Neuronal stem cell (in vitro differentiated cells): Measurements from ENCODE around the gene POLR2J.
A peak's percentile ranks its signal among the peaks of the same experiment; 100 is the strongest.
"Not testable (repeated sequence)": the region's sequence is repeated elsewhere in the genome, so short reads cannot be mapped to it uniquely, and the experiment has no call there.

Experiments used
- DNase-seq: peaks from one replicate; pipeline ENCODE4 v3.0.0-alpha.2; 2013; ENCODE audit warnings: low spot score
- H2AFZ ChIP-seq: one replicate; pipeline ENCODE4 v1.6.1; 2013; ENCODE audit warnings: mild to moderate bottlenecking, low read length, inconsistent platforms
- H2AK5ac ChIP-seq: 2 replicates; pipeline ENCODE4 v1.6.1; 2013; ENCODE audit warnings: low read depth, mild to moderate bottlenecking, inconsistent platforms, low read length, moderate library complexity, mixed read lengths
- H2BK120ac ChIP-seq: 2 replicates; pipeline ENCODE4 v1.6.1; 2013; ENCODE audit warnings: low read depth, mild to moderate bottlenecking, inconsistent platforms, low read length, moderate library complexity, mixed read lengths
- H2BK12ac ChIP-seq: one replicate; pipeline ENCODE4 v1.6.1; 2013; ENCODE audit warnings: low read length, inconsistent platforms
- H2BK15ac ChIP-seq: 2 replicates; pipeline ENCODE4 v1.6.1; 2013; ENCODE audit warnings: mild to moderate bottlenecking, low read length, inconsistent platforms, mixed read lengths
- H2BK5ac ChIP-seq: one replicate; pipeline ENCODE4 v1.6.1; 2013; ENCODE audit warnings: inconsistent platforms, mild to moderate bottlenecking, low read length, moderate library complexity
- H3K14ac ChIP-seq: one replicate; pipeline ENCODE4 v1.6.1; 2013; ENCODE audit warnings: low read length, inconsistent platforms
- H3K18ac ChIP-seq: 2 replicates; pipeline ENCODE4 v1.6.1; 2013; ENCODE audit warnings: low read length, inconsistent platforms
- H3K23ac ChIP-seq: 2 replicates; pipeline ENCODE4 v1.6.1; 2013; ENCODE audit warnings: low read depth, mild to moderate bottlenecking, mixed read lengths, low read length, inconsistent platforms; ENCODE audit not compliant: poor library complexity
- H3K27ac ChIP-seq: replicated peaks from 3 replicates; pipeline ENCODE4 v1.5.1; 2013; ENCODE audit warnings: low read length, inconsistent platforms
- H3K27me3 ChIP-seq, 3 experiments: 2 replicates each; pipeline ENCODE4 v1.6.1; 2013; ENCODE audit warnings: low read length in 3 of 3, mild to moderate bottlenecking in 2 of 3, inconsistent platforms in 1 of 3, low read depth in 1 of 3, mixed read lengths in 1 of 3, moderate library complexity in 1 of 3; ENCODE audit not compliant: control insufficient read depth in 3 of 3, insufficient read depth in 3 of 3
- H3K36me3 ChIP-seq, 2 donors: replicated peaks in 1 of 2; 2 replicates each; pipeline ENCODE4 v1.6.1; 2013; ENCODE audit warnings: low read length in 2 of 2; ENCODE audit not compliant: control insufficient read depth in 2 of 2, insufficient read depth in 2 of 2
- H3K4ac ChIP-seq: 2 replicates; pipeline ENCODE4 v1.6.1; 2013; ENCODE audit warnings: inconsistent platforms, mild to moderate bottlenecking, low read length, moderate library complexity
- H3K4me1 ChIP-seq, 2 donors: 1 replicate in 1 of 2; 2 replicates in 1 of 2; pipeline ENCODE4 v1.6.1; 2013; ENCODE audit warnings: low read length in 2 of 2, low read depth in 1 of 2; ENCODE audit not compliant: control insufficient read depth in 2 of 2, insufficient read depth in 1 of 2
- H3K4me2 ChIP-seq: one replicate; pipeline ENCODE4 v1.6.1; 2013; ENCODE audit warnings: mild to moderate bottlenecking, low read length, inconsistent platforms; ENCODE audit not compliant: insufficient read depth, poor library complexity, severe bottlenecking
- H3K4me3 ChIP-seq, 2 donors: 2 replicates each; pipeline ENCODE4 v1.5.1; 2013; ENCODE audit warnings: low read length in 2 of 2, mild to moderate bottlenecking in 2 of 2, inconsistent platforms in 1 of 2, moderate library complexity in 1 of 2
- H3K79me1 ChIP-seq: one replicate; pipeline ENCODE4 v1.6.1; 2013; ENCODE audit warnings: low read depth, mild to moderate bottlenecking, inconsistent platforms, low read length, moderate library complexity
- H3K9ac ChIP-seq: one replicate; pipeline ENCODE4 v1.6.1; 2013; ENCODE audit warnings: mild to moderate bottlenecking, low read depth, low read length, inconsistent platforms; ENCODE audit not compliant: poor library complexity
- H3K9me3 ChIP-seq, 2 donors: replicated peaks in 1 of 2; 2 replicates each; pipeline versions ENCODE3 to v1.6.1; 2013; ENCODE audit warnings: low read length in 2 of 2, mild to moderate bottlenecking in 2 of 2, inconsistent platforms in 1 of 2, low read depth in 1 of 2, mixed read lengths in 1 of 2, moderate library complexity in 1 of 2; ENCODE audit not compliant: control insufficient read depth in 2 of 2, insufficient read depth in 1 of 2
- H4K8ac ChIP-seq: one replicate; pipeline ENCODE4 v1.6.1; 2013; ENCODE audit warnings: low read depth, mild to moderate bottlenecking, inconsistent platforms, low read length, moderate library complexity
- H4K91ac ChIP-seq: one replicate; pipeline ENCODE4 v1.6.1; 2013; ENCODE audit warnings: low read length, low read depth, mild to moderate bottlenecking, inconsistent platforms; ENCODE audit not compliant: poor library complexity
- WGBS, 2 donors: extraction: QIAGEN DNeasy Blood & Tissue Kit; methylation state at CpG; one replicate each; pipeline ENCODE4 v1.1.7; 2013; ENCODE audit warnings: missing lambda C conversion rate in 2 of 2, mixed read lengths in 1 of 2; ENCODE audit not compliant: insufficient read length in 2 of 2, insufficient replicate concordance in 1 of 2; ENCODE audit errors: extremely low coverage in 2 of 2; 5-methylcytosine and 5-hydroxymethylcytosine counted together

Gene POLR2J

DNA sequence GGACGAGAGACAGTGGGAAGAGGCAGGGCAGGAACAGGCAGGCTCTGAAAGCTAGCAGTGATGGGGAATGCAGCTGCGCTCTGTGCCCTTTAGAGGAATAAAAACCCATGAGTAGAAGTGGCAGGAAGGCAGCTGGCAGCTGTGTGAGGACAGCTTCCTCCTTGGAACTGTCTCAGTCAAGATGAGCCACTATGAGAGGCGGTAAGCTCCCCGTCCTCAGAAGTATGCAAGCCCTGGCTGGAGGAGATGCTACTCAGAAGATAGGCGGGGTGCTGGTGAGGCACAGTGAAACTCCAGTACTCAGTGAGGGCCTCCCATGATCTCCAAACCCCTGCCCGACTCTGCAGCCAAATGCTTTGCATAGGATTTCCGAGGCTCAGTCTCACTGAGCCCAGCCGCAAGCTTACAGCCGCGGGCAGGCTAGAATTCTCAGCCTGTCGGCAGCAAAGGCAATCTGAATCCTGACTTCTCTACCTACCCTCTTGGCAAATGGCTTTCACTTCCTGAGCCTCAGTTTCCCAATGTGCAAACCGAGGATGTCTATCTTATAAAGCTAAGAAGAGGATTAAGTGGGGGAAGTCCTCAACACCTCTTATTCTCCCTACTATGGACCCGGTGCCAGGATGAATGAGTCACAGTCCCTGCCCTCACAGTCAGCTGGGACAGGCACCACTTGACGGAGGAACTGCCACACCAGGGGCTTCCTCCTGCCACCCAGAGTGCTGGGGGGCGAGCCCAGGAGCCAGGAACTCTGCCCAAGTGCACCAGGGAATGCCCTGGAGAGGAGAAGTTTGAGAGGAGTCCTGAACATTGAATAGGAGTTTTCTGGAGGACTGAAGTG is 36.4 kb upstream of the POLR2J start:
- not testable (repeated sequence) for H4K8ac ChIP-seq, H3K27me3 ChIP-seq, DNase-seq, H2BK15ac ChIP-seq, H3K9ac ChIP-seq, H2BK12ac ChIP-seq, H3K14ac ChIP-seq, H2AK5ac ChIP-seq, H3K4me2 ChIP-seq, H2BK120ac ChIP-seq, H3K18ac ChIP-seq, H3K4me3 ChIP-seq, H3K9me3 ChIP-seq, H3K4me1 ChIP-seq, H2BK5ac ChIP-seq, H3K4ac ChIP-seq, H3K36me3 ChIP-seq, H4K91ac ChIP-seq, H2AFZ ChIP-seq, H3K27ac ChIP-seq, H3K23ac ChIP-seq, H3K79me1 ChIP-seq
- no CpG with 5 or more reads among the region's 15 CpGs for WGBS, 2 donors

DNA sequence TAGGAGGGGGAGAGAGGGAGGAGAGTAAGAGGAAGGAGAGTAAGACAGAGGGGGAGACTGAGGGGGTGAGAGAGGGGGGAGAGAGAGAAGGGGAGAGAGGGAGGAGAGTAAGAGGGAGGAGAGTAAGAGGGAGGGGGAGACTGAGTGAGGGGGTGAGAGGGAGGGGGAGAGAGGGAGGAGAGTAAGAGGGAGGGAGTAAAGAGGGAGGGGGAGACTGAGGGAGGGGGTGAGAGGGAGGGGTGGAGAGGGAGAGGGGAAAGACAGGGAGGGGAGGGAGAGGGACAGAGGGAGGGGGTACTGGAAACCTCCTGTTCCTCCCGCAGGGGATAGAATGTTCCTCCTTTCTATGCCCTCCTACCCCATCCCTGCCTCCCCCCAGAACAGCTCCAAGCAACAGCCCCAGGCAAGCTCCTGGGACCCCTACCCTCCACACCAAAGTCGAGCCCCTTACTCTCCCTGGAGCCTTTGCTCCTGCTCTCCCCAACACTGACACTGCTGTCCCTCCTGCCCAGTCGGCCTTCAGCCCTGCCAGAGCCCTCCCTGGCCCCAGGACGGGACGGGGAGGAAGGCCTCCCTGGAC is 34.0 kb upstream of the POLR2J start:
- H3K27ac ChIP-seq, result peak overlapping the region; percentile 76

DNA sequence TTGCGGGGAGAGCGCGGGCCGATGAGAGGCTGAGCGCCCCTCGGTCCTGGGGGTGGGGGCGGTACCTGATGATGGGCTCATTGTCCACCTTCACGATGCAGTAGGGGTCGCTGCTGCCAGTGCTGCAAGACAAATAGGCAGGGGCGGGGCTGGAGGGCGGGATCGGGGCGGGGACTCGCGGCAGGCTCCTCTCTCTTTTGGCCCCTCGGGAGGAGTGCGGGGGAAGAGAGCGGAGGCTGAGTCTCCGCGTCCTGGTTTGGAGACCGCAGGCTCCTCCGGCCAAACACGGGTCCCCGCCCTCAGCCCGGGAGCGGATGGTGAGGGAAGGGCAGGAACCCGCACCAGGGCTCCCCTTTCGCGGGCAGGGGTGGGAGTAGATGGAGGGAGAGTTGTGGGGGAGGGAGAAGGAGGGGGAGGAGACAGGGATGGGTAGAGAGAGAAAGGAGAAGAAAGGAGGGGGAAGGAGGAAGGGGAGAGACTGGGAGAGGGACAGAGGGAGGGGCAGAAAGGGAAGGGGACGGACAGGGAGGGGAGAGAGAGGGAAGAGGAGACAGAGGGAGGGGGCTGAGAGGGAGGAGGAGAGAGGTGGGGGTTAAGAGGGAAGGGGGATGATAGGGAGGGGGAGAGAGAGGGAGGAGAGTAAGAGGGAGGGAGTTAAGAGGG is 33.3 kb upstream of the POLR2J start:
- H2BK120ac ChIP-seq, DNase-seq, H3K4me1 ChIP-seq, H3K18ac ChIP-seq, H2BK5ac ChIP-seq, H3K23ac ChIP-seq, H3K79me1 ChIP-seq, H2AFZ ChIP-seq, H3K4me2 ChIP-seq, H3K36me3 ChIP-seq, H3K9me3 ChIP-seq, H2BK15ac ChIP-seq, H3K27me3 ChIP-seq, H3K27ac ChIP-seq, H4K8ac ChIP-seq, H2AK5ac ChIP-seq, H3K4me3 ChIP-seq, H2BK12ac ChIP-seq, H3K4ac ChIP-seq, H4K91ac ChIP-seq, H3K14ac ChIP-seq, H3K9ac ChIP-seq: not testable (repeated sequence)
- WGBS, 2 donors, result no CpG with 5 or more reads among the region's 30 CpGs

More for the DNA sequence above, 34.0 kb upstream of the POLR2J start:
- not testable (repeated sequence) for H3K4me1 ChIP-seq, H3K9me3 ChIP-seq, H3K14ac ChIP-seq, H3K23ac ChIP-seq, H4K8ac ChIP-seq, H2BK120ac ChIP-seq, H3K4me2 ChIP-seq, H2BK5ac ChIP-seq, H3K27me3 ChIP-seq, H2BK15ac ChIP-seq, H3K79me1 ChIP-seq, H3K36me3 ChIP-seq
- Histone ChIP-seq H2AFZ (peak overlapping the region; percentile 59), H2BK12ac (peak overlapping the region; percentile 99), H3K4ac (peak overlapping the region; percentile 76), H3K9ac (peak overlapping the region; percentile 72), H2AK5ac (peak overlapping the region; percentile 84), H3K18ac (peak overlapping the region; percentile 94), H3K4me3 (peak overlapping the region in 1 of 2 donors; percentile 36), H4K91ac (peak overlapping the region; percentile 79)
- no CpG with 5 or more reads among the region's 5 CpGs for WGBS, 2 donors
- DNase-seq, result peak; percentile 86

- not testable (repeated sequence) for H2BK15ac ChIP-seq, H3K27ac ChIP-seq, H2BK12ac ChIP-seq, H3K36me3 ChIP-seq, H3K9ac ChIP-seq, H3K27me3 ChIP-seq, H4K8ac ChIP-seq, DNase-seq, H3K18ac ChIP-seq, H3K4me2 ChIP-seq, H2AK5ac ChIP-seq, H2BK120ac ChIP-seq, H4K91ac ChIP-seq, H3K4me1 ChIP-seq, H3K4me3 ChIP-seq, H3K4ac ChIP-seq, H3K23ac ChIP-seq, H2AFZ ChIP-seq, H3K9me3 ChIP-seq, H2BK5ac ChIP-seq, H3K79me1 ChIP-seq, H3K14ac ChIP-seq
- WGBS, 2 donors, result no CpG with 5 or more reads among the region's 8 CpGs
Measured at GRCh38 chr7:102510575-102510974, 31.9 kb upstream of the POLR2J start.
